Measurements from ENCODE around the gene DPT.

DNA sequence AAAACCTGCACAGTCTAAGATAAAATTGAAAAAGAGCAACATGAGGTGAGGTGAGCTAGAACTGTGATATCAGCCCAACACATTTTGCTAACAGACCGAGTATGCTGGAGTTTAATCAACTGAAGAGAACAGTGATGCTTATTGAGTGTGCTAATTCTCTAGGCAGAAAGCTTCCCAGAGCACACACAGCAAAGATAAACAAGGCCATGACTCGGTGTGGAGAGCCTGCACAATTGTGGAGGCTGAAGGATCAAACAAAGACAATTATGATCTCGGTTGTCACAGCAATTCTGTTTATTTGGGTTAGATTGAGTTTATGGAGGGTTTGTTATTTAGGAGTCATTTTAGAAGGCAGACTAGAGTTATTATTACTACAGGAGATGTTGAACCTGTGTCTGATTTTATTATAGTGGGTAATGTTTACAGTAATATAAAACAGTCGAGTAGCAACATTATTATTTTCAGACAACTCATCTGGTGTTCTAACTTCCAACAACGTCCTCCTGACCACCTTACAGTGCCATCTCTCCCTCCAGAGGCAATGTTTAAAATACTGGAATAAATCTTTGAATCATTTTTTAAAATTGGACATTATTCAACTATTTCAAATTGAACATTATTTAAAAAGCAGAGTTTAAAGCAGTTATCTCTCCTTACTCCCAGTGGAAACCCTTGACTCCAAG, 40.2 kb downstream of the DPT start:
- TF ChIP-seq POLR2A (IDR thresholded peaks at IDR 0.05), result no peak
- no peak for TF ChIP-seq CTCF (IDR thresholded peaks at IDR 0.05)
